Keratinocyte (primary cell): ENCODE results near the gene UTP15. TPM values are rescaled to one million over a fixed set of nuclear protein-coding genes. Genes with fewer than 3 reads are reported as not detected.

Experiments used
- DNase-seq: peaks from one replicate; pipeline ENCODE4 v3.0.0-alpha.2; 2011; ENCODE audit warnings: low read depth, missing footprints, low spot score
- FAIRE-seq: peaks from 2 replicates; lab custom pipeline; 2011; peaks lifted over from hg19 to GRCh38; lab: Jason Lieb, UNC
- H2AFZ ChIP-seq: 2 replicates; pipeline ENCODE4 v1.6.0; 2012; ENCODE audit warnings: low read length, control low read depth, inconsistent platforms; ENCODE audit not compliant: control insufficient read depth
- H3K27ac ChIP-seq: 2 replicates; pipeline ENCODE4 v1.5.1; 2011; ENCODE audit warnings: low read length; ENCODE audit not compliant: control insufficient read depth, insufficient read depth
- H3K27me3 ChIP-seq: 3 replicates; pipeline ENCODE4 v1.6.0; 2011; ENCODE audit warnings: low read length; ENCODE audit not compliant: control insufficient read depth, insufficient read depth; ENCODE audit errors: extremely low read depth
- H3K36me3 ChIP-seq, 2 experiments: 2 replicates in 1 of 2; 3 replicates in 1 of 2; pipeline ENCODE4 v1.5.1; 2011; ENCODE audit warnings: low read length in 2 of 2, mild to moderate bottlenecking in 1 of 2; ENCODE audit not compliant: control insufficient read depth in 2 of 2, insufficient read depth in 2 of 2; ENCODE audit errors: extremely low read depth in 1 of 2
- H3K4me1 ChIP-seq: 3 replicates; pipeline ENCODE4 v1.5.1; 2011; ENCODE audit warnings: low read length; ENCODE audit not compliant: control insufficient read depth, insufficient read depth; ENCODE audit errors: extremely low read depth
- H3K4me2 ChIP-seq: 3 replicates; pipeline ENCODE4 v1.6.0; 2011; ENCODE audit warnings: low read depth, low read length; ENCODE audit not compliant: control insufficient read depth, insufficient read depth; ENCODE audit errors: extremely low read depth
- H3K4me3 ChIP-seq, 3 experiments: fragments of 200-600 bp in 1 of 3; sonication (generic) in 1 of 3; 2 replicates in 2 of 3; 3 replicates in 1 of 3; pipeline ENCODE4 v1.5.1; 2011 to 2016; ENCODE audit warnings: low read length in 3 of 3, mild to moderate bottlenecking in 3 of 3, control low read depth in 2 of 3, inconsistent platforms in 1 of 3, low read depth in 1 of 3, mixed read lengths in 1 of 3, mixed run types in 1 of 3, moderate library complexity in 1 of 3; ENCODE audit not compliant: control insufficient read depth in 2 of 3, insufficient read depth in 2 of 3; ENCODE audit errors: extremely low read depth in 1 of 3
- H3K79me2 ChIP-seq: 2 replicates; pipeline ENCODE4 v1.6.0; 2012; ENCODE audit warnings: low read length; ENCODE audit not compliant: control insufficient read depth, insufficient read depth
- H3K9ac ChIP-seq: 3 replicates; pipeline ENCODE4 v1.6.0; 2011; ENCODE audit warnings: low read length; ENCODE audit not compliant: control insufficient read depth, insufficient read depth; ENCODE audit errors: extremely low read depth
- H3K9me1 ChIP-seq: 3 replicates; pipeline ENCODE4 v1.6.0; 2011; ENCODE audit warnings: low read length; ENCODE audit not compliant: control insufficient read depth, insufficient read depth; ENCODE audit errors: extremely low read depth
- H3K9me3 ChIP-seq: 2 replicates; pipeline ENCODE4 v1.5.1; 2012; ENCODE audit warnings: low read depth, low read length; ENCODE audit not compliant: control insufficient read depth
- H4K20me1 ChIP-seq: 3 replicates; pipeline ENCODE4 v1.6.0; 2011; ENCODE audit warnings: low read length; ENCODE audit not compliant: control insufficient read depth, insufficient read depth; ENCODE audit errors: extremely low read depth
- EZH2 ChIP-seq: IDR thresholded peaks from one replicate; pipeline ENCODE4 v1.6.1; 2012; ENCODE audit warnings: inconsistent platforms, mild to moderate bottlenecking, low read length, moderate library complexity
- dilution Hi-C: fragments of 300-500 bp; cut with MboI; formaldehyde crosslinking; loops from one replicate; pipeline ENCODE4 v1.7.0; 2020; ENCODE audit warnings: low sequenced_read_pairs; ENCODE audit not compliant: extremely low pct_ligation_motif_present
- polyA plus RNA-seq, 5 experiments: library from polyadenylated mRNA; depleted of rRNA in 3 of 5; stranded (reverse) in 3 of 5; stranded (forward) in 1 of 5; unstranded in 1 of 5; fragments of >200 nt; gene quantifications; 1 replicate in 1 of 5; 2 replicates in 3 of 5; 3 replicates in 1 of 5; pipeline versions ENCODE4 v1.2.1 to v1.2.3, GENCODE V29; 2011 to 2012; ENCODE audit warnings: missing spikeins in 2 of 5, low read depth in 1 of 5, low replicate concordance in 1 of 5
- TF ChIP-seq, protein P1 (sequence below), 3 experiments: IDR thresholded peaks in 1 of 3; conservative IDR thresholded peaks in 1 of 3; optimal IDR thresholded peaks in 1 of 3; 2 replicates in 2 of 3; 3 replicates in 1 of 3; pipeline versions ENCODE3 to v1.5.1; 2011; ENCODE audit warnings: low read length in 3 of 3, mild to moderate bottlenecking in 3 of 3, moderate library complexity in 2 of 3, control low read depth in 1 of 3, inconsistent platforms in 1 of 3; ENCODE audit not compliant: insufficient read depth in 2 of 3; ENCODE audit errors: extremely low read depth in 1 of 3

The UTP15 gene
- polyA plus RNA-seq, 1 donor (not counting 4 experiments of a cell fraction or from before 2014, with no cell fraction given) = 28.3 TPM

DNA sequence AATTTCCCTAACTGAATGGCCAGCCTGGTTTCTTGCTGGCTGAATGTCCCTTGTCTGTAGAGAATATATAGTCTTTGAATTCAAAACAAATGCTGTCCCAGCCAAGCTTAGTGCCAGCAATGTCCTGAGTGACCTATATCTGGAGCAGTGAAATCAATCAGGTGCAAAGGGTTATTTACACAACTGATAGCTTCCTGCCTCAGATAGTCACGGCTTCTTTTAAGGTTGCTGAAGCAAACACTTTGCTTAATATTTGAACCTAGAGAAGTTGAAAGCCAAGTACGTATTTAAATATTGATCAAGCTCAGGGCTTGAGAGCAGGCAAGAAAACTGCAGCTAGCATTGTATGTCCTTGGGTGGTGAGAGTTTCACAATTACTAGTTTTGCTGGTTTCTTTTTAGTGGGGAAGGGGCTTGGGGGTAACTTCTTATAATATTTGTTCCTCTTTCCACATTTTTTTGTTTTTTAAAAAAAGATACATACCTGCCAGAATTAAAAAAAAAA is 58.4 kb downstream of the UTP15 start:
- H2AFZ ChIP-seq = no peak overlapping the region
- peaks cover 30% of the 10 kb centered on the region for H3K79me2 ChIP-seq
- no peaks in the 10 kb centered on the region for H3K36me3 ChIP-seq
- TF ChIP-seq, protein P1, sequence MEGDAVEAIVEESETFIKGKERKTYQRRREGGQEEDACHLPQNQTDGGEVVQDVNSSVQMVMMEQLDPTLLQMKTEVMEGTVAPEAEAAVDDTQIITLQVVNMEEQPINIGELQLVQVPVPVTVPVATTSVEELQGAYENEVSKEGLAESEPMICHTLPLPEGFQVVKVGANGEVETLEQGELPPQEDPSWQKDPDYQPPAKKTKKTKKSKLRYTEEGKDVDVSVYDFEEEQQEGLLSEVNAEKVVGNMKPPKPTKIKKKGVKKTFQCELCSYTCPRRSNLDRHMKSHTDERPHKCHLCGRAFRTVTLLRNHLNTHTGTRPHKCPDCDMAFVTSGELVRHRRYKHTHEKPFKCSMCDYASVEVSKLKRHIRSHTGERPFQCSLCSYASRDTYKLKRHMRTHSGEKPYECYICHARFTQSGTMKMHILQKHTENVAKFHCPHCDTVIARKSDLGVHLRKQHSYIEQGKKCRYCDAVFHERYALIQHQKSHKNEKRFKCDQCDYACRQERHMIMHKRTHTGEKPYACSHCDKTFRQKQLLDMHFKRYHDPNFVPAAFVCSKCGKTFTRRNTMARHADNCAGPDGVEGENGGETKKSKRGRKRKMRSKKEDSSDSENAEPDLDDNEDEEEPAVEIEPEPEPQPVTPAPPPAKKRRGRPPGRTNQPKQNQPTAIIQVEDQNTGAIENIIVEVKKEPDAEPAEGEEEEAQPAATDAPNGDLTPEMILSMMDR (optimal IDR thresholded peaks at IDR 0.05 in 1 of 3, IDR thresholded peaks at IDR 0.05 in 1 of 3, conservative IDR thresholded peaks at IDR 0.05 in 1 of 3; ENCODE audit: extremely low read depth in 1 of 3, insufficient read depth in 2 of 3, low read length in 3 of 3) = no peak
- TF ChIP-seq EZH2 = no peak
- no peaks in the 10 kb centered on the region for H3K9me3 ChIP-seq
- H3K9me1 ChIP-seq = no peaks in the 10 kb centered on the region
- H3K4me3 ChIP-seq = no peak overlapping the region
- dilution Hi-C loops = no loop called here
- H4K20me1 ChIP-seq = no peaks in the 10 kb centered on the region
- H3K4me2 ChIP-seq = no peak overlapping the region
- H3K9ac ChIP-seq = no peak overlapping the region
- H3K27me3 ChIP-seq = no peaks in the 10 kb centered on the region
- no peak for FAIRE-seq
- peaks cover 19% of the 10 kb centered on the region for H3K4me1 ChIP-seq
- H3K27ac ChIP-seq = no peak overlapping the region
- no peak for DNase-seq

GRCh38 chr5:73624888-73625287 is 59.3 kb downstream of the UTP15 start:
- Histone ChIP-seq H2AFZ (peak overlapping the region; percentile 79), H3K4me1 (peaks cover 27% of the 10 kb centered on the region), H3K79me2 (peaks cover 39% of the 10 kb centered on the region), H3K9me1 (no peaks in the 10 kb centered on the region), H3K4me3 (no peak overlapping the region), H3K9me3 (no peaks in the 10 kb centered on the region), H3K27me3 (no peaks in the 10 kb centered on the region), H3K36me3 (peaks cover 0 to 2% of the 10 kb centered on the region in 2 experiments), H3K9ac (peak overlapping the region; percentile 75), H3K4me2 (peak overlapping the region; percentile 74), H4K20me1 (no peaks in the 10 kb centered on the region), H3K27ac (peak overlapping the region; percentile 79)
- dilution Hi-C loops = no loop called here
- no peak for FAIRE-seq
- DNase-seq = no peak
- TF ChIP-seq EZH2 = no peak
- TF ChIP-seq, protein P1 (optimal IDR thresholded peaks at IDR 0.05 in 1 of 3, IDR thresholded peaks at IDR 0.05 in 1 of 3, conservative IDR thresholded peaks at IDR 0.05 in 1 of 3; ENCODE audit: extremely low read depth in 1 of 3, insufficient read depth in 2 of 3, low read length in 3 of 3) = no peak
